ENCODE results near the gene PEX11G. TPM values are rescaled to one million over a fixed set of nuclear protein-coding genes. Genes with fewer than 3 reads are reported as not detected.

The PEX11G gene
- total RNA-seq, 2 donors from 2014 or later: 3.9 to 7.6 TPM

DNA sequence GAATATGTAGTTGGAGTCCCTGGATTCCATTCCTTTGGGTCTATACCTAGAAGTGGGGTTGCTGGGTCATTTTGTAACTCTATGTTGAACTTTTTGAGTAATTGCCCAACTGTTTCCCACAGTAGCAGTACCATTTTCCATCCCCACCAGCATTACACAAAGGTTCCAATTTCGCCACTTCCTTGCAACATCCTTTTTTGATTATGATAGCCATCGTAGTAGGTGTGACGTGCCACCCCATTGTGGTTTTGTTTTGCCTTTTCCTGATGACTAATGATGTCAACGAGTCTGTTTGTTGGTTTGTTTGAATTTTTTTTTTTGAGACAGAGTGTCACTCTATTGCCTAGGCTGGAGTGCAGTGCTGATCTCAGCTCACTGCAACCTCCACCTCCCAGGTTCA, 3.3 kb upstream of the PEX11G start:
- ATAC-seq (no peak), DNase-seq (peak in 1 of 4 donors; percentile 52)
- Histone ChIP-seq H3K27me3 (no peaks in the 10 kb centered on the region), H3K4me1 (peaks cover 26% of the 10 kb centered on the region), H3K4me3 (no peak overlapping the region), H3K27ac (no peak overlapping the region), H3K36me3 (replicated peaks in 1 of 2; ENCODE audit: insufficient read depth in 1 of 2, low read depth in 2 of 2) (no peaks in the 10 kb centered on the region), H3K9me3 (no peaks in the 10 kb centered on the region)
- 48 to 82% methylated on average over 4 of the region's 4 CpGs for WGBS, 2 donors
- no peak for TF ChIP-seq POLR2A (IDR thresholded peaks at IDR 0.05)
- TF ChIP-seq, protein P1, sequence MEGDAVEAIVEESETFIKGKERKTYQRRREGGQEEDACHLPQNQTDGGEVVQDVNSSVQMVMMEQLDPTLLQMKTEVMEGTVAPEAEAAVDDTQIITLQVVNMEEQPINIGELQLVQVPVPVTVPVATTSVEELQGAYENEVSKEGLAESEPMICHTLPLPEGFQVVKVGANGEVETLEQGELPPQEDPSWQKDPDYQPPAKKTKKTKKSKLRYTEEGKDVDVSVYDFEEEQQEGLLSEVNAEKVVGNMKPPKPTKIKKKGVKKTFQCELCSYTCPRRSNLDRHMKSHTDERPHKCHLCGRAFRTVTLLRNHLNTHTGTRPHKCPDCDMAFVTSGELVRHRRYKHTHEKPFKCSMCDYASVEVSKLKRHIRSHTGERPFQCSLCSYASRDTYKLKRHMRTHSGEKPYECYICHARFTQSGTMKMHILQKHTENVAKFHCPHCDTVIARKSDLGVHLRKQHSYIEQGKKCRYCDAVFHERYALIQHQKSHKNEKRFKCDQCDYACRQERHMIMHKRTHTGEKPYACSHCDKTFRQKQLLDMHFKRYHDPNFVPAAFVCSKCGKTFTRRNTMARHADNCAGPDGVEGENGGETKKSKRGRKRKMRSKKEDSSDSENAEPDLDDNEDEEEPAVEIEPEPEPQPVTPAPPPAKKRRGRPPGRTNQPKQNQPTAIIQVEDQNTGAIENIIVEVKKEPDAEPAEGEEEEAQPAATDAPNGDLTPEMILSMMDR (IDR thresholded peaks at IDR 0.05): no peak
- intact Hi-C loops (cut with DNase I): no loop called here

DNA sequence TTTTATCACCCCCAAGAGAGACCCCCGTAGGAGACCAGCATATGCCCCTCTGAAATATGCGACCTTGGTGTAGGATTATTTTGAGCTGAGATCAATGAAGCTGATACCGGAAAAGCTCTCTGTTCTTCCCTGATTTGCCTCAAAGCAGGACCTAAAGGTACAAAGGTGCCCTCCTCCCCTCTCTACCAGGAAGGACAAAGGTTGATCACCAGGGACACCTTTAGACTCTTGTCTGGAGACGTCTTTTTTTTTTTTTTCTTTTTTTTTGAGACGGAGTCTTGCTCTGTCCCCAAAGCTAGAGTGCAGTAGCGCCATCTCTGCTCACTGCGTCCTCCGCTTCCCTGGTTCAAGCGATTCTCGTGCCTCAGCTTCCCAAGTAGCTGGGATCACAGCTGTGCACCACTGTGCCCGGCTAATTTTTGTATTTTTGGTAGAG, 792 bp upstream of the PEX11G start:
- no peaks in the 10 kb centered on the region for H3K27me3 ChIP-seq
- H3K4me1 ChIP-seq: peaks cover 22% of the 10 kb centered on the region
- 56 to 65% methylated on average over 10 to 11 of the region's 11 CpGs for WGBS, 2 donors
- H3K9me3 ChIP-seq: no peaks in the 10 kb centered on the region
- ATAC-seq (no peak), DNase-seq (no peak)
- H3K4me3 ChIP-seq: no peak overlapping the region
- TF ChIP-seq POLR2A (IDR thresholded peaks at IDR 0.05): no peak
- TF ChIP-seq, protein P1 (IDR thresholded peaks at IDR 0.05): no peak
- H3K36me3 ChIP-seq (replicated peaks in 1 of 2; ENCODE audit: insufficient read depth in 1 of 2, low read depth in 2 of 2): no peaks in the 10 kb centered on the region
- intact Hi-C loops (cut with DNase I): no loop called here
- peak overlapping the region; percentile 25 to 88 (median 77) for H3K27ac ChIP-seq

DNA sequence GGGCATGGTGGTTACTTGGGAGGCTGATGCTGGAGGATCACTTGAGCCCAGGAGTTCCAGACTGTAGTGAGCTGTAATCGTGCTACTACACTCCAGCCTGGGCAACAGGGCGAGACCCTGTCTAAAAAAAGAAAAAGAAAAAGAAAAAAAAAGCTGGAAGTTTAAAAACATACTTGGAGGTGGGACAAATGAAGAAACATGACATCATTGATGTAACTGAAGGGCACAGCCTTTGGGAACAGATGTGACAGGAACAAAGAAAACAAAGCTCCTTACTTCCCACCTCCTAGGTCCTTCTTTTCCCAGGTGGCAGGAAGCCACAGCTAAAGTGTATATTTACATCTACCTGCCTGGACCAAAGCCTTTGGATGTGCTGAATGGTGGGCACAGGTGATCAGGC, 1.9 kb downstream of the PEX11G start:
- 78 to 83% methylated on average over 2 of the region's 2 CpGs for WGBS, 2 donors
- intact Hi-C loops (cut with DNase I): no loop called here
- ATAC-seq (no peak), DNase-seq (no peak)
- TF ChIP-seq, protein P1 (IDR thresholded peaks at IDR 0.05): no peak
- TF ChIP-seq POLR2A (IDR thresholded peaks at IDR 0.05): no peak
- Histone ChIP-seq H3K4me1 (peaks cover 13% of the 10 kb centered on the region), H3K4me3 (no peak overlapping the region), H3K36me3 (replicated peaks in 1 of 2; ENCODE audit: insufficient read depth in 1 of 2, low read depth in 2 of 2) (no peaks in the 10 kb centered on the region), H3K9me3 (no peaks in the 10 kb centered on the region), H3K27me3 (no peaks in the 10 kb centered on the region), H3K27ac (no peak overlapping the region)

DNA sequence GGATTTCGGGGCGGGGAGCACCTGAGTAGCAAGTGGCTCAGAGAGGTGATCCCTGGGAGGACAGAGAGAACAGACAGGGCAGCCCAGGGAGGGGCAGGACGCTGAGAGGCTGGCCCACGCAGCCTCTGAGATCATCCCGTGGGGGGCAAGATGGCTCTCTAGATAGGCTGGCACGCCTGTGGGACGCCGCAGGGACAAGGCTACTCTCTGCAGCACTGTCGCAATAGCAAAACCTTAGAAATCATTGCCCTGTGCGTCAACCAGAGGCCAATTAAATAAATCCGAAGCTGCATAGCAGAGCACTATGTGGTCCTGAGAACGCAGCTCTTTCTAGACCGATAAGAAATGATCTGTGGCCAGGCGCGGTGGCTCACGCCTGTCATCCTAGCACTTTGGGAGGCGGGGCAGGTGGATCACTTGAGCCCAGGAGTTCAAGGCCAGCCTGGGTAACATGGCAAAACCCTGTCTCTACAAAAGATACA, 5.1 kb downstream of the PEX11G start:
- ATAC-seq (no peak), DNase-seq (no peak)
- Histone ChIP-seq H3K4me3 (no peak overlapping the region), H3K4me1 (peaks cover 6% of the 10 kb centered on the region), H3K27ac (no peak overlapping the region), H3K36me3 (replicated peaks in 1 of 2; ENCODE audit: insufficient read depth in 1 of 2, low read depth in 2 of 2) (no peaks in the 10 kb centered on the region), H3K27me3 (no peaks in the 10 kb centered on the region), H3K9me3 (no peaks in the 10 kb centered on the region)
- TF ChIP-seq, protein P1 (IDR thresholded peaks at IDR 0.05): no peak
- TF ChIP-seq POLR2A (IDR thresholded peaks at IDR 0.05): no peak
- intact Hi-C loops (cut with DNase I): no loop called here
- WGBS, 2 donors: 74 to 83% methylated on average over 12 to 17 of the region's 17 CpGs

All from body of pancreas (tissue), 4 donors.